GM12801 (cell line): ENCODE data around the gene PTCSC3.

Experiments
- TF ChIP-seq, protein P1 (sequence below): IDR thresholded peaks from one replicate; pipeline ENCODE4 v1.5.1; 2011; ENCODE audit warnings: control low read depth; ENCODE audit not compliant: insufficient read length; ENCODE audit errors: extremely low read depth

Gene PTCSC3

DNA sequence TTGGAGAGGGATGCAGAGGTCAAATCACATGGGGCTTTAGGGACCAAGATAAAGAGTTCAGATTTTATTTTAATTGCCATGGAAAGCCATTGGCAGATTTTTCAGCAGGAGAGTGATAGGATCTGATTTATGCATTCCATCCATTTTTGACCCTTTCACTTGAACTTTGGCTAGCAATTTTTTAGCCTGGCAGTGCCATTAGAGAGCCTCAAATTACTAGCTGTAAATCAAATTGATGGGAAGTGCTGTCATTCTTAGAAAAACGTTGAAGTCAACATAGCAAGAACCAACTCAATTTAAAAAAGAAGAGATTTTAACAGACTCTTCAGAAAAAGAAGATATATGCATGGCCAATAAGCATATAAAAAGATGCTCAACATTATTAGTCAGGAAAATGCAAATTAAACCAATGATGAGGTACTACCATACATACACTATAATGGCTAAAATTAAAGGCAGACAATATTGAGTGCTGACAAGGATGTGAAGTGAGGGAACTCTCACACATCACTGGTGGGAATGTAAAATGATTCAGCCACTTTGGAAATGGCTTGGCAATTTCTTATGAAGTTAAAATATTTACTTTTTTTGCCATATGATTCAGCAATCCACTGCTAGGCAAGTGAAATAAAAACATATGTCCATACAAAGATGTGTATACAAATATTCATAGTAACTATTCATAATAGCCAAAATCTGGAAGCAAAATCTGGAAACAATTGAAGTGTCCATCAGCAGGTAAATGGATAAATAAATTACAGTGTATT lies 89.7 kb downstream of the PTCSC3 start:
- TF ChIP-seq, protein P1, sequence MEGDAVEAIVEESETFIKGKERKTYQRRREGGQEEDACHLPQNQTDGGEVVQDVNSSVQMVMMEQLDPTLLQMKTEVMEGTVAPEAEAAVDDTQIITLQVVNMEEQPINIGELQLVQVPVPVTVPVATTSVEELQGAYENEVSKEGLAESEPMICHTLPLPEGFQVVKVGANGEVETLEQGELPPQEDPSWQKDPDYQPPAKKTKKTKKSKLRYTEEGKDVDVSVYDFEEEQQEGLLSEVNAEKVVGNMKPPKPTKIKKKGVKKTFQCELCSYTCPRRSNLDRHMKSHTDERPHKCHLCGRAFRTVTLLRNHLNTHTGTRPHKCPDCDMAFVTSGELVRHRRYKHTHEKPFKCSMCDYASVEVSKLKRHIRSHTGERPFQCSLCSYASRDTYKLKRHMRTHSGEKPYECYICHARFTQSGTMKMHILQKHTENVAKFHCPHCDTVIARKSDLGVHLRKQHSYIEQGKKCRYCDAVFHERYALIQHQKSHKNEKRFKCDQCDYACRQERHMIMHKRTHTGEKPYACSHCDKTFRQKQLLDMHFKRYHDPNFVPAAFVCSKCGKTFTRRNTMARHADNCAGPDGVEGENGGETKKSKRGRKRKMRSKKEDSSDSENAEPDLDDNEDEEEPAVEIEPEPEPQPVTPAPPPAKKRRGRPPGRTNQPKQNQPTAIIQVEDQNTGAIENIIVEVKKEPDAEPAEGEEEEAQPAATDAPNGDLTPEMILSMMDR, result no peak

GRCh38 chr14:36085861-36086260 lies 90.7 kb downstream of the PTCSC3 start:
- TF ChIP-seq, protein P1, result no peak
